Liver (tissue), 2 donors: ENCODE results near the gene GSTT2B.

ENCODE experiments used
- FOXA1 ChIP-seq: IDR thresholded peaks from 2 replicates; pipeline ENCODE4 v1.6.1; 2016; ENCODE audit warnings: antibody characterized with exemption
- TF ChIP-seq, protein P1 (sequence below): fragments of 150-350 bp; IDR thresholded peaks from 2 replicates; pipeline ENCODE4 v1.5.1; 2017; ENCODE audit warnings: improper control_type of control experiment, low read depth, low read length; ENCODE audit not compliant: missing input control
- donor health status: healthy.

DNA sequence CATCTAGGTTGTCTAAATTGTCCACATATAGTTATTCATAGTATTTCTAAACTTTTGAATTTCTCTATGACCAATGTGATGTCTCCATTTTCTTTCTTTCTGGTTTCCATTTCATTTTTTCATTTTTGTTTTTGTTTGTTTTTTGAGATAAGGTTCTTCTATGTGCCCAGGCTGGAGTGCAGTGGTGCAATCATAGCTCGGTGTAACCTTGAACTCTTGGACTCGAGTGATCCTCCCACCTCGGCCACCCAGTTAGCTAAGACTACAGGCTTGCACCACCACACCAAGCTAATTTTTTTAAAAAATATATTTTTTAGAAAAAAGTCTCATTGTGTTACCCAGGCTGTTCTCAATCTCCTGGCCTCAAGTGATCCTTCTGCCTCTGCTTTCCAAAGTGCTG lies 36.1 kb upstream of the GSTT2B start:
- TF ChIP-seq, protein P1, sequence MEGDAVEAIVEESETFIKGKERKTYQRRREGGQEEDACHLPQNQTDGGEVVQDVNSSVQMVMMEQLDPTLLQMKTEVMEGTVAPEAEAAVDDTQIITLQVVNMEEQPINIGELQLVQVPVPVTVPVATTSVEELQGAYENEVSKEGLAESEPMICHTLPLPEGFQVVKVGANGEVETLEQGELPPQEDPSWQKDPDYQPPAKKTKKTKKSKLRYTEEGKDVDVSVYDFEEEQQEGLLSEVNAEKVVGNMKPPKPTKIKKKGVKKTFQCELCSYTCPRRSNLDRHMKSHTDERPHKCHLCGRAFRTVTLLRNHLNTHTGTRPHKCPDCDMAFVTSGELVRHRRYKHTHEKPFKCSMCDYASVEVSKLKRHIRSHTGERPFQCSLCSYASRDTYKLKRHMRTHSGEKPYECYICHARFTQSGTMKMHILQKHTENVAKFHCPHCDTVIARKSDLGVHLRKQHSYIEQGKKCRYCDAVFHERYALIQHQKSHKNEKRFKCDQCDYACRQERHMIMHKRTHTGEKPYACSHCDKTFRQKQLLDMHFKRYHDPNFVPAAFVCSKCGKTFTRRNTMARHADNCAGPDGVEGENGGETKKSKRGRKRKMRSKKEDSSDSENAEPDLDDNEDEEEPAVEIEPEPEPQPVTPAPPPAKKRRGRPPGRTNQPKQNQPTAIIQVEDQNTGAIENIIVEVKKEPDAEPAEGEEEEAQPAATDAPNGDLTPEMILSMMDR = no peak
- TF ChIP-seq FOXA1 = no peak
